ENCODE results near the gene STOML2. TPM values are rescaled to one million over a fixed set of nuclear protein-coding genes. Genes with fewer than 3 reads are reported as not detected.

The STOML2 gene
- total and polyA plus RNA-seq, 7 experiments from 2014 or later: 34.7 to 126 (median 46.1) TPM

DNA sequence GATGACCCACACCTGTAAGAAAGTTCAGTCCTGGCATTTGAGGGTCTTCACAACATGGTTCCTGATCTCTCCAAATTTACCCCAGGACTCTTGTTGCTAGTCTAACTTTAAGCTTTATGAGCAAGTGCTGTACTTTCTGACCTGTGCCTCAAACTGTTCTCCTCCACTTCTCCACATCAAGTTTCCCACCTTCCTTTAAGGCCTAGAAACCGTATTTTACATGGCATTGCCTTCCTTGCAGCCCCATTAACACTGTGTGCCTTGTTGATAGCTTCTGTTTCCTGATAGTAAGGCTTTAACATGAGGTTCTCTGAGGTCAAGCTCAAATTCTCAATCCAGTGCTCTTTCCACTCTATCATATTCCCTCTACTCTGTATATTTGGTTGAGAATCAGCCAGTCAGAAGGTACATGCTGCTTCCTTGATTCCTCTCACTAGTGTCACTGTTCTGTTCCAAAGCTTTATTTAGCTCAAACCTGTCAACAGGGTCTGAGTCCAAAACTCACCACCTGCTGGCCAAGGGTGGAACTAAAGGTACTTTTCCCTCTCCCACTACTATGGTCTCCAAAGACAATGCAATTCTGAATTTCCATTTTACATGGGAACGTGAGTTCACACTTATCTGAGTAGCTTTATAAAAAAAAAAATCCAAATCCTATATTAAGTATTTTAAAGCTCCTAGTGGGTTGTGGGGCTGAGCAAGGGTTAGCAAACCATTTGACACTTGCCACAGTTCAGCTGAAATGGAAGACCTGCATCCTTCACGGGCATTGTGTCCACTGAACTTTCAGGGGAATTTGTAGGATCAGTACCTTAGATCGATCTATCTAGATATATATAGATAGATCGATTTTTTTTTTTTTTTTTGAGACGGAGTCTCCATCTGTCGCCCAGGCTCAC is 51.6 kb downstream of the STOML2 start:
- peaks cover 3 to 23% (median 8%) of the 10 kb centered on the region in 3 experiments for H3K36me3 ChIP-seq (ENCODE audit: control insufficient read depth in 2 of 3, insufficient read depth in 3 of 3, low read length in 3 of 3)
- POLR2A ChIA-PET: interaction anchor here (1.0 to 1.3 kb wide), 3 partner anchors 16 to 30 kb away, joined by 3 read pairs; no protein-coding TSS in a partner anchor
- no peak overlapping the region for H3K27ac ChIP-seq (ENCODE audit: low read depth, low read length)
- peak overlapping the region in 1 of 10 donors; percentile 15 for H3K4me3 Mint-ChIP-seq
- no peaks in the 10 kb centered on the region for H3K4me1 ChIP-seq (ENCODE audit: control insufficient read depth in 2 of 2, insufficient read depth in 2 of 2, low read length in 2 of 2)
- DNase-seq (peak in 8 of 9 donors; percentile 23 to 53 (median 46)), ATAC-seq (peak; percentile 79)
- no peaks in the 10 kb centered on the region for H3K27me3 ChIP-seq (ENCODE audit: control insufficient read depth in 2 of 2, insufficient read depth in 2 of 2, low read length in 2 of 2)
- peaks cover under 1 to 46% (median 23%) of the 10 kb centered on the region in 5 donors for H3K36me3 Mint-ChIP-seq
- H3K9me3 Mint-ChIP-seq: no peaks in the 10 kb centered on the region
- H3K27me3 Mint-ChIP-seq: no peaks in the 10 kb centered on the region
- intact Hi-C loops (cut with micrococcal nuclease): loop anchor here (1.0 kb wide), 3 partner anchors 45 to 426 kb away; partner anchors contain the start of gene PIGO (in 1 of the 2)
- CTCF ChIA-PET: interaction anchor here (0.7 to 2.7 kb wide), 17 partner anchors 10 to 645 kb away, joined by 3 to 20 read pairs (median 3); no protein-coding TSS in a partner anchor
- H3K4me3 ChIP-seq (ENCODE audit: low read length): no peak overlapping the region
- H3K27ac Mint-ChIP-seq: peak overlapping the region in 3 of 9 donors; percentile 0 to 22 (median 1)
- H3K9me3 ChIP-seq (ENCODE audit: control insufficient read depth in 2 of 3, low read length in 3 of 3): no peaks in the 10 kb centered on the region
- peaks cover 0 to 9% (median 4%) of the 10 kb centered on the region in 7 donors for H3K4me1 Mint-ChIP-seq

Other genes starting within 250 kb of the STOML2 start
- gene PHF24, start 144.8 kb downstream of the STOML2 start, total RNA-seq: not detected
- gene PHF24, start 144.8 kb downstream of the STOML2 start, polyA plus RNA-seq: not detected
- 1 to 10 TPM; 1.1 to 3.7 (median 1.4) TPM for gene DNAJB5, start 113.4 kb downstream of the STOML2 start, total RNA-seq
- 1 to 10 TPM; 3.4 TPM for gene DNAJB5, start 113.4 kb downstream of the STOML2 start, polyA plus RNA-seq
- 100 to 1,000 TPM; 138 to 259 (median 202) TPM for gene VCP, start 30.5 kb downstream of the STOML2 start, total RNA-seq
- gene VCP, start 30.5 kb downstream of the STOML2 start, polyA plus RNA-seq: 100 to 1,000 TPM; 134 to 198 TPM
- 10 to 100 TPM; 19.6 to 84.9 (median 26.7) TPM for gene FANCG, start 23.2 kb downstream of the STOML2 start, total RNA-seq
- 10 to 100 TPM in 1 of 2 donors, 1 to 10 TPM in 1; 8.7 to 12.6 TPM for gene FANCG, start 23.2 kb downstream of the STOML2 start, polyA plus RNA-seq
- gene PIGO, start 6.5 kb downstream of the STOML2 start, total RNA-seq: 10 to 100 TPM; 27.1 to 36.0 (median 29.9) TPM
- 10 to 100 TPM; 27.4 to 30.6 TPM for gene PIGO, start 6.5 kb downstream of the STOML2 start, polyA plus RNA-seq
- 10 to 100 TPM in 2 of 5 experiments, 1 to 10 TPM in 3; 5.9 to 26.0 (median 6.6) TPM for gene ATOSB, start 12.7 kb upstream of the STOML2 start, total RNA-seq
- gene ATOSB, start 12.7 kb upstream of the STOML2 start, polyA plus RNA-seq: 1 to 10 TPM in 1 of 2 donors, under 1 TPM in 1; 0.95 to 3.4 TPM
- gene UNC13B, start 58.9 kb upstream of the STOML2 start, total RNA-seq: 1 to 10 TPM in 3 of 5 experiments, under 1 TPM in 2; 0.24 to 1.6 (median 1.3) TPM
- gene UNC13B, start 58.9 kb upstream of the STOML2 start, polyA plus RNA-seq: under 1 TPM; 0.21 to 0.85 TPM

Measured in naive thymus-derived CD4-positive, alpha-beta T cell (primary cell).